ENCODE measurements around the gene GSTM2. TPM values are rescaled to one million over a fixed set of nuclear protein-coding genes. Genes with fewer than 3 reads are reported as not detected.

GSTM2 gene
- total RNA-seq, 1 experiment from 2014 or later: 47.3 TPM

- ChIA-PET CTCF (no interaction called here), POLR2A (ENCODE audit: low non-redundant PET) (no interaction called here)
- intact Hi-C loops (cut with micrococcal nuclease; ENCODE audit: unreplicated experiment): no loop called here
Measured at GRCh38 chr1:109714661-109715372, 47.0 kb downstream of the GSTM2 start.

GRCh38 chr1:109716121-109716520 is 48.3 kb downstream of the GSTM2 start:
- BruUV-seq (replicated peaks): no TSS peak
- no peaks in the 10 kb centered on the region for H3K9me3 ChIP-seq (ENCODE audit: low read depth, low read length, poor library complexity, severe bottlenecking)
- no peak overlapping the region for H3K4me3 ChIP-seq (ENCODE audit: low read depth, low read length, poor library complexity, severe bottlenecking)
- DNase-seq (ENCODE audit: low spot score): no peak
- POLR2A ChIA-PET (ENCODE audit: low non-redundant PET): no interaction called here
- H3K27me3 ChIP-seq (replicated peaks; ENCODE audit: insufficient read depth, low read depth, low read length, poor library complexity): no peaks in the 10 kb centered on the region
- H3K36me3 ChIP-seq (ENCODE audit: insufficient read depth, low read length, poor library complexity, severe bottlenecking): no peaks in the 10 kb centered on the region
- H3K4me1 ChIP-seq (ENCODE audit: insufficient read depth, low read length, poor library complexity, severe bottlenecking): peaks cover 8% of the 10 kb centered on the region
- TF ChIP-seq EZH2 (IDR thresholded peaks at IDR 0.05; ENCODE audit: borderline replicate concordance, low read depth, low read length, poor library complexity, severe bottlenecking) (no peak), CTCF (conservative IDR thresholded peaks at IDR 0.05; ENCODE audit: low read depth, low read length) (no peak)
- intact Hi-C loops (cut with micrococcal nuclease; ENCODE audit: unreplicated experiment): no loop called here
- no peak overlapping the region for H3K27ac ChIP-seq (ENCODE audit: low read depth, low read length, poor library complexity, severe bottlenecking)
- CTCF ChIA-PET: no interaction called here

More at GRCh38 chr1:109714661-109715372, 47.0 kb downstream of the GSTM2 start:
- H3K9me3 ChIP-seq (ENCODE audit: low read depth, low read length, poor library complexity, severe bottlenecking): no peaks in the 10 kb centered on the region
- H3K36me3 ChIP-seq (ENCODE audit: insufficient read depth, low read length, poor library complexity, severe bottlenecking): no peaks in the 10 kb centered on the region
- no peak overlapping the region for H3K4me3 ChIP-seq (ENCODE audit: low read depth, low read length, poor library complexity, severe bottlenecking)
- H3K27me3 ChIP-seq (replicated peaks; ENCODE audit: insufficient read depth, low read depth, low read length, poor library complexity): no peaks in the 10 kb centered on the region
- H3K27ac ChIP-seq (ENCODE audit: low read depth, low read length, poor library complexity, severe bottlenecking): no peak overlapping the region
- TF ChIP-seq EZH2 (IDR thresholded peaks at IDR 0.05; ENCODE audit: borderline replicate concordance, low read depth, low read length, poor library complexity, severe bottlenecking) (no peak), CTCF (conservative IDR thresholded peaks at IDR 0.05; ENCODE audit: low read depth, low read length) (no peak)
- no peak for DNase-seq (ENCODE audit: low spot score)
- H3K4me1 ChIP-seq (ENCODE audit: insufficient read depth, low read length, poor library complexity, severe bottlenecking): peaks cover 8% of the 10 kb centered on the region
- BruUV-seq (replicated peaks): no TSS peak

DNA sequence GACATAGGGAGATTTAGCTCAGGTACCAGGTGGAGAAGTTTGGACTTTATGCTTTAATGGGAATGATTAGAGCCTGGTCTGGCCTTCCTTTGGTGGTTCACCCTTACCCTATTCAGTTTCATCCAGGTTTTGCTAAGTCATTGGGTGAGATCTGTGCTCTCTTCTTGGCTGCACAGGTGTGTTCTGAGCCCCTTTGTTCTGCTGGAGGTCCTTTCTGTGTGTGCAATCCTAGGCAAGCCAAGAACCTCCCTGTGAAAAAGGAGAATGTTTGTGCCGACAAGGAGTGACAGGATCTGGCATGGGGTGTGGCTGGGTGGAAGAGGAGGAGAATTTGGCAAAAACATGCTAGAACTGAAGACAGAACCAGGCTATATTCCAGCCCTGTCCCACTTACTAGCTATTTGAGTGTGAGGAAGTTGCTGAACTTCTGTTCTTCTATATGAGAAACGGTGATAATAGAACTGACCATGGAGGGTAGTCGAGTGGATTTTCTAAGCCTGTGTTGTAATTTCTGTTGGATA is 48.8 kb downstream of the GSTM2 start:
- intact Hi-C loops (cut with micrococcal nuclease; ENCODE audit: unreplicated experiment): no loop called here
- TF ChIP-seq CTCF (conservative IDR thresholded peaks at IDR 0.05; ENCODE audit: low read depth, low read length): no peak
- TF ChIP-seq EZH2 (IDR thresholded peaks at IDR 0.05; ENCODE audit: borderline replicate concordance, low read depth, low read length, poor library complexity, severe bottlenecking): no peak
- Histone ChIP-seq H3K36me3 (ENCODE audit: insufficient read depth, low read length, poor library complexity, severe bottlenecking) (no peaks in the 10 kb centered on the region), H3K4me3 (ENCODE audit: low read depth, low read length, poor library complexity, severe bottlenecking) (no peak overlapping the region), H3K27ac (ENCODE audit: low read depth, low read length, poor library complexity, severe bottlenecking) (no peak overlapping the region), H3K4me1 (ENCODE audit: insufficient read depth, low read length, poor library complexity, severe bottlenecking) (peaks cover 8% of the 10 kb centered on the region), H3K27me3 (replicated peaks; ENCODE audit: insufficient read depth, low read depth, low read length, poor library complexity) (no peaks in the 10 kb centered on the region), H3K9me3 (ENCODE audit: low read depth, low read length, poor library complexity, severe bottlenecking) (no peaks in the 10 kb centered on the region)
- CTCF ChIA-PET: no interaction called here
- BruUV-seq (replicated peaks): no TSS peak
- POLR2A ChIA-PET (ENCODE audit: low non-redundant PET): no interaction called here
- DNase-seq (ENCODE audit: low spot score): no peak
